Erythroblast (primary cell): ENCODE results near the gene TEDC1.

Source experiments
- GATA1 ChIP-seq: IDR thresholded peaks from 2 replicates; pipeline ENCODE4 v1.6.1; 2011; ENCODE audit warnings: low read depth, mild to moderate bottlenecking, control low read depth, low read length, moderate library complexity
- POLR2A ChIP-seq: IDR thresholded peaks from 2 replicates; pipeline ENCODE4 v1.6.1; 2011; ENCODE audit warnings: mild to moderate bottlenecking, low read length

- TF ChIP-seq POLR2A (no peak), GATA1 (no peak)
Measured at GRCh38 chr14:105525861-105526775, 35.1 kb downstream of the TEDC1 start, which contains the start of gene TMEM121.
